NCI-H2171 (cell line): Measurements from ENCODE around the gene PRKAR2B.
A peak's percentile ranks its signal among the peaks of the same experiment; 100 is the strongest.
"Not testable (repeated sequence)": the region's sequence is repeated elsewhere in the genome, so short reads cannot be mapped to it uniquely, and the experiment has no call there.

Source experiments
- DNase-seq: peaks from one replicate; lab custom pipeline; 2025; lab: John Stamatoyannopoulos, UW

PRKAR2B gene

GRCh38 chr7:107119376-107120105 is 75.0 kb downstream of the PRKAR2B start:
- DNase-seq, result no peak

GRCh38 chr7:107122486-107122911 is 78.0 kb downstream of the PRKAR2B start:
- no peak for DNase-seq

- no peak for DNase-seq
These were observed 78.9 kb downstream of the PRKAR2B start for GRCh38 chr7:107123392-107123791.

GRCh38 chr7:107125475-107125874 is 81.0 kb downstream of the PRKAR2B start:
- no peak for DNase-seq

GRCh38 chr7:107128217-107128616 is 83.7 kb downstream of the PRKAR2B start:
- DNase-seq, result no peak

GRCh38 chr7:107128748-107129147 is 84.2 kb downstream of the PRKAR2B start:
- DNase-seq, result no peak

GRCh38 chr7:107130487-107131220 is 86.1 kb downstream of the PRKAR2B start:
- DNase-seq, result no peak

GRCh38 chr7:107133396-107133795 is 88.9 kb downstream of the PRKAR2B start:
- DNase-seq, result peak; percentile 29

GRCh38 chr7:107138696-107139420 is 94.4 kb downstream of the PRKAR2B start:
- DNase-seq, result no peak

- not testable (repeated sequence) for DNase-seq
These were observed 99.4 kb downstream of the PRKAR2B start for GRCh38 chr7:107143875-107144274.

GRCh38 chr7:107145067-107145838 is 100.7 kb downstream of the PRKAR2B start:
- DNase-seq, result no peak

GRCh38 chr7:107147464-107148393 is 103.2 kb downstream of the PRKAR2B start:
- no peak for DNase-seq

- no peak for DNase-seq
These were observed 104.2 kb downstream of the PRKAR2B start for GRCh38 chr7:107148721-107149120.

GRCh38 chr7:107149863-107150262 is 105.4 kb downstream of the PRKAR2B start:
- DNase-seq, result no peak

GRCh38 chr7:107150375-107151073 is 106.0 kb downstream of the PRKAR2B start:
- DNase-seq, result peak; percentile 37

GRCh38 chr7:107151538-107151937 is 107.0 kb downstream of the PRKAR2B start:
- DNase-seq, result no peak

- DNase-seq, result no peak
These were observed 107.5 kb downstream of the PRKAR2B start for GRCh38 chr7:107152011-107152410.

GRCh38 chr7:107154826-107155225 is 110.3 kb downstream of the PRKAR2B start:
- DNase-seq, result no peak

- not testable (repeated sequence) for DNase-seq
These were observed 111.2 kb downstream of the PRKAR2B start for GRCh38 chr7:107155726-107156125.

GRCh38 chr7:107157091-107157490 is 112.6 kb downstream of the PRKAR2B start:
- DNase-seq, result no peak
